Skeletal muscle cell (primary cell): ENCODE measurements around the gene ANTXR2.

Source experiments
- DNase-seq: peaks from one replicate; pipeline ENCODE4 v3.0.0-alpha.2; 2010; ENCODE audit warnings: low read depth
- H3K4me3 ChIP-seq: 2 replicates; pipeline ENCODE4 v1.5.1; 2011; ENCODE audit warnings: low read depth, mild to moderate bottlenecking, control low read depth, low read length, moderate library complexity

Gene ANTXR2

GRCh38 chr4:79948739-79949138, 124.3 kb downstream of the ANTXR2 start:
- no peak overlapping the region for H3K4me3 ChIP-seq
- no peak for DNase-seq

DNA sequence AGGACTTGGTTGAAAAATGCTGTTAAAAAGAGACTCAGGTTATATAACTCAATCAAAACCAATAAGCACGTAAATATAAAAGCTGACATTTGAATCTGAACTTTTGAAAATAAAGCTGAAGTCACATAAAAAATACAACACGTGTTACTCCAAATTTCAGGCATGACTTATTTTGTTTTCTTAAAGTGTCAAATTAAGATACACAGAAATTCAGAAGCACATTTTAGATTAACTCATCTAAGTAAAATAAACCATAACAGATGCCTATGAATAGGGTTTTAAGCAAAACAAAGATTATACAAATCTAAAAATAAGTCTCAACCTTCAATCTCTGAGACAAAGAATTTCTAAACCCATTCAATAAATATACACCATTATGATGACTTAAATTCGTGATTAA, 124.8 kb downstream of the ANTXR2 start:
- no peak overlapping the region for H3K4me3 ChIP-seq

GRCh38 chr4:79947386-79947785, 125.6 kb downstream of the ANTXR2 start:
- DNase-seq = no peak
- H3K4me3 ChIP-seq = no peak overlapping the region

More for the DNA sequence above, 124.8 kb downstream of the ANTXR2 start:
- no peak for DNase-seq

GRCh38 chr4:79935274-79935673, 137.8 kb downstream of the ANTXR2 start:
- no peak overlapping the region for H3K4me3 ChIP-seq
- DNase-seq = no peak

DNA sequence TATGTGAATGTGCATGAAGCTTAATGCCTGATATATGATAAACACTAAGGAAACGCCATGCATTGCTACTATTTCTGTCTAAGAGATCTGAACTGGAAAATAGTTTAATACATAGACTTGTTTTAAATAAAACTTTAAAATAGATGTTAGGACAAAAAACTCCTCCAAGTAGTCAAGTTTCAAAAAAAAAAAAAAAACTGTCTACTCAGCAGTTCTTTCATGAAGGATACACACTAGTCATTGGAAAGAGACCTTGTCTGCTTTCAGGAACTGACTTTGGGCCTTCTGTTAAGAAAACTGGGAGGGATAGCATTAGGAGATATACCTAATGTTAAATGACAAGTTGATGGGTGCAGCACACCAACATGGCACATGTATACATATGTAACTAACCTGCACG, 138.4 kb downstream of the ANTXR2 start:
- no peak for DNase-seq

DNA sequence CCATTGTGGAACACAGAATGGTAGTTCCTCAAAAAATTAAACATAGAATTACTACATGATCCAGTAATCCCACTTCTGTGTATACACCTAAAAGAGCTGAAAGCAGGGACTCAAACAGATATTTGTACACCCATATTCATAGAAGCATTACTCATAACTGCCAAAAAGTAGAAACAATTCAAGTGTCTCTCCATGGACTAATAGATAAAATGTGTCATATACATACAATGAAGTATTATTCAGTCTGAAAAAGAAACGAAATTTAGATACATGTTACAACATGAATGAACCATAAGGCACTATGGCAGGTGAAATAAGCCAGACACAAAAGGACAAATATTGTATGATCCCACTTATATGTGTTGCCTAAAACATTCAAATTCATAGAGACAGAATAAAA, 145.1 kb downstream of the ANTXR2 start:
- DNase-seq = no peak
- H3K4me3 ChIP-seq = no peak overlapping the region

More for the DNA sequence above, 138.4 kb downstream of the ANTXR2 start:
- no peak overlapping the region for H3K4me3 ChIP-seq

- no peak overlapping the region for H3K4me3 ChIP-seq
- DNase-seq = no peak
Observed at GRCh38 chr4:79923281-79923680, 149.7 kb downstream of the ANTXR2 start.

GRCh38 chr4:79922011-79922410, 151.0 kb downstream of the ANTXR2 start:
- no peak overlapping the region for H3K4me3 ChIP-seq
- DNase-seq = no peak

GRCh38 chr4:79920163-79920853, 152.7 kb downstream of the ANTXR2 start:
- no peak overlapping the region for H3K4me3 ChIP-seq
- DNase-seq = no peak

GRCh38 chr4:79918292-79918691, 154.7 kb downstream of the ANTXR2 start:
- no peak overlapping the region for H3K4me3 ChIP-seq
- DNase-seq = no peak

DNA sequence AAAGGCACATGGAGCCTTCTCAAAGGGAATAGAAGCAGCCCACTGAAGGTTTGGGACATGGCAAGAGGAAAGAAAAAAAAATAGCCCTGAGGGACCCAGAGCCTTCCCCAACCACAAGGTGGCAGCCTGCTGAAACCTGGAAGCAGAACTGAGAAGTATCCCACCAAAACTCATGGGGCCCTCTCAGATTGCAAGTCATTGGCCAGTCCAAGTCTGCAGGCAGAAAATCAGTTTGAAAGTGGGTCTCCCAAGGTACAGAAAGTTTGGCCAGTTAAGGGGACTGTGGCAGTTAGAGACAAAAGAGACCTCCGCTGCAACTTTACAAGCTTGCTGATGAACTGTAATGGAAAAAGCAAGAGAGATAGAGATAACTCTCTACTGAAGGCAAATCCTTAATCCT, 155.8 kb downstream of the ANTXR2 start:
- DNase-seq = peak; percentile 11
- no peak overlapping the region for H3K4me3 ChIP-seq

DNA sequence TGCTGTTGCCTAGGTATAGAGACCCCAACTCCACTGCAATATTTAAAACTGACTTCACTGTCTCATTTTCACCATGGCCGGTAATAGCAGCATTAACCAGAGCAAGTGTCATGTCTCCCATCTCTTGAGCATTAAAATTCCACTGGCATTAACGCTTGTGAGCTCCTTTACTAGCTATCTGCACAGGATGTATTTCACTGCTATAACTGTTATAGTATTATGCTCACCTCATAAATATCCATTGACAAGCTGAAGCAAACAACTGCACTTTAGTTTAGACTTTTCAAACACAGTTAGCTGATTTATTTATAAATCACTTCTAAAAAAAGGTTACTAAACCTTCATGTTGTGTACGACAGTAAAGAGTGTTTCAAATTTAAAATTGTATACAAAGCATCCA, 157.8 kb downstream of the ANTXR2 start:
- H3K4me3 ChIP-seq = no peak overlapping the region
- no peak for DNase-seq

DNA sequence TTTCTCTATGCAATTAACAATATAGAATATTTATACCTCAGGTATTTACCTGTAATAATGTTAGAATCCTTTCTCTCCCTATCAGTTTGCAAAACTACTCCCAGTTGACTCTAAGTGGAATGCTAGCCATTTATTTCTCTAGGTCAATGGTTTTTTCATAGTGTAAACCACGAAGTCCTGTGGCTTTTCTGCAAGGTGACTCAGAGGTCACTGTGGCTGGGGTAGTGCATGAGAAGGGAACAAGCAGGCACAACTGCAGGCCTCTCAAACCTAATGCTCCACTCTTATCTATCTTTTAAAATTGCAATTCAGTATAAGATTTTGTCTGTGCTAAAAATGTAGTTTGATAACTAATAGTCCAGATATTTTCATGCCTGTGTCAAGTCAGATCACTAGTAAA, 159.4 kb downstream of the ANTXR2 start:
- H3K4me3 ChIP-seq = no peak overlapping the region
- peak; percentile 39 for DNase-seq

DNA sequence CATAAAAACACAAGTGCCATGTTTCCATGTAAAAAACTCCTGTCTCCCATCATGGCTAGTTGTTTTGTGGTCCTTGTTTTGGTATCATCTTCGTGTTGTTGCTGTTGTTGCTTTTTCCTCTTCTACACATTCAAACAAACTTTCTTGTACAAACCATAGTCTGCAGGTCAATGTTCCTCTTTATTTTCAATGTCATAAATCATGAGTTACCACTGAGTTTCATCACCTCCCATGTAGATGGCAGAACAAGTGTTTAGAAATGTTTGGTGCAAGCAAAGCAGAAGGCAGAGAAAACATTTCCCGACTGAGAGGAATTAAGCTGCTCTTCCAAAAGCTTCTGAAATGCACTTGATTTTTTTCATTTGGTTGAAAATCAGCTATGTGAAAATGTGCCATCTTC, 166.0 kb downstream of the ANTXR2 start:
- DNase-seq = no peak
- no peak overlapping the region for H3K4me3 ChIP-seq

DNA sequence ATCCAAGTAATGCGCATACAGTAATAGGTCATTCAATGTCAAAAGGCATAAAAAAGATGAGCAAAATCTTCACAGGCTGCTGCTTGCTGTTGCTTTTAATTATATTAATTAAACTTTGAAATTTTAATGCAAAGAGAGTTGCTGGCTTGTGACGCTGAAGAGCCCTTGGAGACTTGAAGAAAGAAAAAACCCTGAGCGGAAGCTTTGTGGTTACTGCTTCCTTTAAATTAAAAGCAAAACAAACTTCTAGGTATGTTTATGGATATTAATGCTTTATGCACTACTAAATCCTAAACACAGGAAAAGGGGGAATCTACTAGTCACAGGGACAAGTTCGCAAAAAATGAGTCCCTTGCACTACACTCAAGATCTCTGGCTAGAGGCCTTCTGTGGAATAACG, 166.7 kb downstream of the ANTXR2 start:
- H3K4me3 ChIP-seq = no peak overlapping the region
- DNase-seq = no peak

- no peak overlapping the region for H3K4me3 ChIP-seq
- DNase-seq = no peak
Observed at GRCh38 chr4:79905212-79905611, 167.8 kb downstream of the ANTXR2 start.

- no peak overlapping the region for H3K4me3 ChIP-seq
- DNase-seq = no peak
Observed at GRCh38 chr4:79904331-79904730, 168.7 kb downstream of the ANTXR2 start.

- no peak for DNase-seq
Observed at GRCh38 chr4:79900182-79900581, 172.8 kb downstream of the ANTXR2 start.

GRCh38 chr4:79899481-79899880, 173.5 kb downstream of the ANTXR2 start:
- DNase-seq = no peak
- H3K4me3 ChIP-seq = no peak overlapping the region

More at GRCh38 chr4:79900182-79900581, 172.8 kb downstream of the ANTXR2 start:
- no peak overlapping the region for H3K4me3 ChIP-seq

GRCh38 chr4:79898055-79898454, 175.0 kb downstream of the ANTXR2 start:
- no peak for DNase-seq
- no peak overlapping the region for H3K4me3 ChIP-seq

DNA sequence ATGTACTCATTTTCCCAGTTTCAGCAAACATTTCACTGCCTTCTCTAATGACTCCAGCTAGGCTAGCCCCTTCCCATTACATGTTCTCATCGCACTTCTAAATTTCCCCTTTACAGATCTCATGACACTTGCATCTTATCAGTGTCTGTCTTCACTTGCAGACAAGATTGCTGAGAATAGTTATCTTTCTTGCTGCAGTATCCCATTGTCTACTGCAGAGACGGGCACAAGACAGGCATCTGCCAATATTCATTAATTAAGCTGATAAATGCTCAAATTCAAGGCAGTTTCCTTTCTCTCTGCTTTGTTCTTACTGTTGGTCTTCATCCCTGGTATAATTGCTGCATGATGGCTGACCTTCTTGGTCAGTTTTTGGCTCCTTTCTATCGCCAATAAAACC, 175.9 kb downstream of the ANTXR2 start:
- no peak for DNase-seq
- no peak overlapping the region for H3K4me3 ChIP-seq

DNA sequence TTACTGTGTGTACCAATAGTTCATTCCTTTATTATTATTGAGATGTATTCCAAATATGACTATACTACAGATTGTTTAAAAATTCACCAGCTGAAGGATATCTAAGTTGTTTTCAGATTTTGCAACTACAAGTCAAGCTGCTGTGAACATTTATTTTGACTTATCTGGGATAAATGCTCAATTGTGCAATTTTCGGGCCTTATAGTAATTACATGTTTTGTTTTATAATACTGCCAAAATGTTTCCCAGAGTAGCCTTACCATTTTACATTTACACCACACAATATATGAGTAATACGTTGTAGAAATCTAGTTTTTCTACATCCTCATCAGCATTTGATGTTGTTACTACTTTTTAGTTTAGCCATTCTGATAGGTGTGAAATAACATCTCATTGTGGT, 179.6 kb downstream of the ANTXR2 start:
- H3K4me3 ChIP-seq = no peak overlapping the region
- no peak for DNase-seq
